Epithelial cell of esophagus (primary cell): ENCODE data around the gene PARD3.
A peak's percentile ranks its signal among the peaks of the same experiment; 100 is the strongest.

Source experiments
- DNase-seq: peaks from one replicate; pipeline ENCODE4 v3.0.0; 2010; ENCODE audit warnings: low read depth
- H3K4me3 ChIP-seq: 2 replicates; pipeline ENCODE4 v1.5.1; 2011; ENCODE audit warnings: mild to moderate bottlenecking, low read length, control low read depth
- TF ChIP-seq, protein P1 (sequence below): IDR thresholded peaks from 2 replicates; pipeline ENCODE4 v1.5.1; 2011; ENCODE audit warnings: low read depth, mild to moderate bottlenecking, low read length, control low read depth, inconsistent platforms; ENCODE audit not compliant: insufficient read depth; ENCODE audit errors: missing control alignments

The PARD3 gene

DNA sequence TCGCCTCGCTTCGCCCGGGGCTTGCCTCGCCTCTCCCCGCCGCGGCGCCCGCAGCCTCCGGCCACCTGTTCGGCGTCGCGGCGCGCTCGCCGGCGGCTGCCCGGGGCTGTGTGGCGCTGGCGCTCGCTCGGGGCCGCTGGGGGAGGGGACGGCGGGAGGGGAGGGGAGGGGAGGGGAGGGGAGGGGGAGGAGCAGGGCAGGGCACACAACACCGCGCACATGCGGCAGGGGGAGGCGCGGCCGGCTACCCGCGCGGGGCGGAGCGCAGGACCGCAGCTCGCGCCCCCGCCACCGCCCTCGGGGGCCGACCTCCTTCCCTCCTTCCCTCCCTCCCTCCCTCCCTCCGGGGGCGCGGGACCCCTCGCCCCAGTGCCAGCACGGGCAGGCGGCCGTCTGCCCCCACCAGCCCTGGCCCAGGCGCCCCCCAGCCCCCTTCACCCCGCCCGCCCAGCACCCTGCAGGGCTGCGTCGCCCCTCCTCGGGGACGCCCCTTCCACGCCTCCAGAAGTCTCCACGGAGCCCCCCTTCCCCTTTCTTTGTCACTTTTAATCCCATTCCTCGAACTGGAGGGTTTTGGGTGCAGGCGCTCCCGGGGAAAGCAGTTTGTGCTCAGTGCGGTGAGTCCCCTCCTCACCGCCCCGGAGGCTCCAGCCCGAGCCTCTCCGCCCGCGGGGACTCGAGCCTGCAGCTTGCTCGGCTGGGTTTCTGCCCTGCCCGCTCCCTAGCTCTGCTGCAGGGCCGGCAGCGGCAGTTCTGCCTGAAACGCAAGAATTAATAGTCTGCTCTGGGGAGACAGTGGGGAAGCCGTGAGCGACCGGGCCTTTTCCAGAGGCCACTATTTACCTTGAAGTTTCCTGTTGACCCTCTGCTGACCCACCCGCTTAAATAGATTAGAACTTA is at the start of gene PARD3:
PARD3 (minus strand) TSS at position 112 of the 900 bp plus-strand sequence. CDS start 301 bp downstream, outside the sequence.
- DNase-seq = peak; percentile 62
- peak within 1 kb of the TSS; percentile 79 for H3K4me3 ChIP-seq
- TF ChIP-seq, protein P1, sequence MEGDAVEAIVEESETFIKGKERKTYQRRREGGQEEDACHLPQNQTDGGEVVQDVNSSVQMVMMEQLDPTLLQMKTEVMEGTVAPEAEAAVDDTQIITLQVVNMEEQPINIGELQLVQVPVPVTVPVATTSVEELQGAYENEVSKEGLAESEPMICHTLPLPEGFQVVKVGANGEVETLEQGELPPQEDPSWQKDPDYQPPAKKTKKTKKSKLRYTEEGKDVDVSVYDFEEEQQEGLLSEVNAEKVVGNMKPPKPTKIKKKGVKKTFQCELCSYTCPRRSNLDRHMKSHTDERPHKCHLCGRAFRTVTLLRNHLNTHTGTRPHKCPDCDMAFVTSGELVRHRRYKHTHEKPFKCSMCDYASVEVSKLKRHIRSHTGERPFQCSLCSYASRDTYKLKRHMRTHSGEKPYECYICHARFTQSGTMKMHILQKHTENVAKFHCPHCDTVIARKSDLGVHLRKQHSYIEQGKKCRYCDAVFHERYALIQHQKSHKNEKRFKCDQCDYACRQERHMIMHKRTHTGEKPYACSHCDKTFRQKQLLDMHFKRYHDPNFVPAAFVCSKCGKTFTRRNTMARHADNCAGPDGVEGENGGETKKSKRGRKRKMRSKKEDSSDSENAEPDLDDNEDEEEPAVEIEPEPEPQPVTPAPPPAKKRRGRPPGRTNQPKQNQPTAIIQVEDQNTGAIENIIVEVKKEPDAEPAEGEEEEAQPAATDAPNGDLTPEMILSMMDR = no peak

DNA sequence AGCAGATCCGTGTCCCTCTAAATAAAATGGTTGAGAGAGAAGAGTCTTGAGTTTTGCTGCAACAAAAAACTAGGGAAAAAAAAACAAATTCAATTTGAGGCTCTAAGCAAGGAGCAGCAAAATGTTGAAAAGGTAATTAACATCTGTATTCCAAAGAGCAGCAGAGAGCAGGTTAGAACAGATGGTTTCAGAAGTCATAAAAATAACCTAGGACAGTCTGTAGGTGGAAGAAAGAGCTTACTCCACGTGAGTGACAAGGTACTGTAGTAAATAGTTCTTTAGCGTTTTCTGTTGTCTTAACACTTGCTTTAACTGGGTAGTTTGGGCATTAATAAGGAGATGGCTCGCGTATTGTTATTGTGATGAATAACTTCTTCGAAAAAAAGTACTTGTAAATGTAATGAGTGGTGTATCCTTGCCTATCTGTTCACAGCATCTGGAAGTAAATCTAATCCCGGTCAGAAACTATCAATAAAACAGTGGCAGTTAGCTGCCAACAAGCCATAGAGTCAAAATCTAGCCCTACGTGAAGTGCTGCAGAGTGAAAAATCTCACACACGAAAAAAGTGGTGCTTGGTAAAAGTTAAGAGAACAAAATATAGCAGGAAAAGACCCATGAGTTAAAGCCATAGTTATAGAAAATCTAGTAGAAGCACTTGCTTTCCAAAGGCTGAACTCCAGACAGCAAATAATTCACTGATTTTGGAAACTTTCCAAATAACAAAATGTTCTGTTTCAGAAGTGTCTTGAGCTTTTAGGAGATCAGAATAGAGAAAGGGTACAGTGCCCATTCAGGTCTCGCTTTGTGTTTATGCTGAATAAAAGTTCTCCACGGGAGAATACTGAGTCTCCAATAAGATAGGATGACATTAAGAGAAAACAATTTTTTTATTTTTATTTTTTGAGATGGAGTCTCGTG is 49.3 kb upstream of the PARD3 start:
- DNase-seq = no peak
- no peak overlapping the region for H3K4me3 ChIP-seq
- TF ChIP-seq, protein P1 = no peak

DNA sequence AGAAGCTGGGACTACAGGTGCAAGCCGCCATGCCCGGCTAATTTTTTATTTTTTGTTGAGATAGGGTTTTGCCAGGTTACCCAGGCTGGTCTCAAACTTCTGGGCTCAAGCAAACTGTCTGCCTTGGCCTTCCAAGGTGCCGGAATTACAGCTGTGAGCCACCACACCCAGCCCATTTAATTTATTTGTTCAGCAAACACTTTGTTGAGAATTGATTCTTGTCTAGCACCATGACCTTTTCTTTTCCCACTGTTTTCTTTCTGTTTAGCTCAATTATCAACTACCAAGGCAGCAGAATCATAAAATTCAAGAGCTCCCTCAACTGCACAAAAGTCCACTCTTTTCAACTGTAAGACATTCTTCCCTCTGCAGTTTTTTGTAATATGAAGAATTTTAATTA is 47.8 kb upstream of the PARD3 start:
- DNase-seq = no peak
- H3K4me3 ChIP-seq = no peak overlapping the region
- TF ChIP-seq, protein P1 = no peak

DNA sequence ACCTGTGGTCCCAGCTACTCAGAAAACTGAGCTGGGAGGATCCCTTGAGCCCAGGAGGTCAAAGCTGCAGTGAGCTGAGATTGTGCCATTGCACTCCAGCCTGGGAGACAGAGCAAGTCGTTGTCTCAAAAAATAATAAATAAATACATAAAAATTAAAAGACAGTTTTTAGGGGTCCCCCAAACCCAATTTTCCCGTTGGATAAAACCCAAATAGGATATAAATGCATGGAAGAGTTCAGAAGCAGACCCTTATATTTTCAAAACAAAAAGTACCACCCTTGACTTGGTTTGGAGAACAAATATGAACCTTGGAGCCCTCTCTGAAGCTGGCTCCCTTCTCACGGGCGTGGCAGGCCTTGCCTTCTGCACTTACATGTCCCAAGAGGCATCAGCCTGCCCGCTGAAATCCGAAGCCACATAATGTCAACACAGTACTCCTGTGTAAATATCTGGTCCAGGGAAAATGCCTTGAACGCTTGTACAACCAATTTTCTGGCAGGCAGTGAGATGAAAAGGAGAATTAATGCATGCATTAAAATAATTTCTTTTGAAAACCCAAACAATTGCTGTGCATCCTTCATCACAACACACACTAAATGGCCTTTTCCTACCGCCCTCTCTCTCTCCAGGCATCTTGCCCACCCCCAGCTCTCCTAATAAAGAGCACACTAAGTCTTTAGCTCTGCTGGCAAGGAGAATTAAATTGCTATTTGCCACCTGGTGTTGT is 46.4 kb upstream of the PARD3 start:
- DNase-seq = peak; percentile 52
- TF ChIP-seq, protein P1 = no peak
- H3K4me3 ChIP-seq = no peak overlapping the region

DNA sequence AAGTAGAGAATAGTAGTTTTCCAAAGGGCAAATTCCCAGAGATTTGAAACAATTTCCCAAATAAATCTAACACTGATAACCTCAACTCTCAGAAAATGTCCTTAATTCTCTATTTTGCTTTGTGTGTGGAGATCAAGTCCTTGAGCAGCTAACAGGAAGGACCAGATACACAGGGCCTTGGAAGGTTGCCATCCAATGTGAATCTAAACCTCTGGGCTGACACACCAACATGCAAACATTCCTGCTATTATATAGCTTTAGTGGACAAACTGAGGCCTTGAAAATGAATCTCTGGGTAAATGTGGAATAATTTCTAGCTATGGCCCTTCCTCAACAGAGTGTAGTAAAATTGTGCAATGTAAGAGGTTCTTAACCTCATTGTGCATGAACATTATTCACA is 44.1 kb upstream of the PARD3 start:
- TF ChIP-seq, protein P1 = no peak
- DNase-seq = peak; percentile 70
- H3K4me3 ChIP-seq = no peak overlapping the region

DNA sequence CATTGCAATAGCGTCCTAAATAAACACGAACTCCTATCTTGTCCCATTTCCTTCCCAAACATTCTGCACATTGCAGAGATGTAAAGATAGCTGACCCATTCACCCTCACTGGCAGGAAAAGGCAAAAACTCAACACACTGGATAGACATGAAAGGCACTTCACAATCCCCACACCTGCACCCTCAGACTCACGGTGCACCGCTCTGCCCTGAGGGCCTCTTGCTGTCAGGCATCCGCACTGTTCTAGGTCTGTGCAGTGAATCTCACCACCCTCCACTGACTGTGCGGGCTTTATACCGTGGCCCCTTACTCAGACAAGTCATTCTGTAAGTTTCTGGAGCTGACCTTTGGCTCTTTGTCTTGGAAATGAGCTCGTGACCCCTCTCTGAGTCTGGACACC is 42.9 kb upstream of the PARD3 start:
- H3K4me3 ChIP-seq = no peak overlapping the region
- TF ChIP-seq, protein P1 = no peak
- no peak for DNase-seq
